Karpas-422 (cell line): ENCODE results near the gene TBX1. TPM values are rescaled to one million over a fixed set of nuclear protein-coding genes. Genes with fewer than 3 reads are reported as not detected.
"Not testable (repeated sequence)": the region's sequence is repeated elsewhere in the genome, so short reads cannot be mapped to it uniquely, and the experiment has no call there.

Source experiments
- DNase-seq: peaks from one replicate; pipeline ENCODE4 v3.0.0-alpha.2; 2015
- H2AFZ ChIP-seq: fragments of 200-600 bp; sonication (generic); 2 replicates; pipeline ENCODE4 v1.6.1; 2014; ENCODE audit warnings: antibody characterized with exemption, low read length, mixed read lengths
- H3K27ac ChIP-seq: fragments of 200-600 bp; sonication (generic); 2 replicates; pipeline ENCODE4 v1.5.1; 2014; ENCODE audit warnings: mild to moderate bottlenecking, low read length, moderate library complexity
- H3K27me3 ChIP-seq: fragments of 200-600 bp; sonication (generic); 2 replicates; pipeline ENCODE4 v1.6.1; 2014; ENCODE audit warnings: low read length, mixed read lengths
- H3K36me3 ChIP-seq: fragments of 200-600 bp; sonication (generic); 2 replicates; pipeline ENCODE4 v1.6.1; 2014; ENCODE audit warnings: low read length, mixed read lengths; ENCODE audit not compliant: insufficient read depth
- H3K4me1 ChIP-seq: fragments of 200-600 bp; sonication (generic); 2 replicates; pipeline ENCODE4 v1.6.1; 2014; ENCODE audit warnings: mild to moderate bottlenecking, low read length, mixed read lengths
- H3K4me2 ChIP-seq: fragments of 200-600 bp; sonication (generic); 2 replicates; pipeline ENCODE4 v1.6.1; 2014; ENCODE audit warnings: low read length, low read depth, mild to moderate bottlenecking; ENCODE audit not compliant: poor library complexity, severe bottlenecking
- H3K4me3 ChIP-seq: fragments of 200-600 bp; sonication (generic); 2 replicates; pipeline ENCODE4 v1.5.1; 2014; ENCODE audit warnings: mild to moderate bottlenecking, antibody characterized with exemption, low read length, mixed read lengths
- H3K79me2 ChIP-seq: fragments of 200-600 bp; sonication (generic); 2 replicates; pipeline ENCODE4 v1.6.1; 2014; ENCODE audit warnings: mild to moderate bottlenecking, low read length, mixed read lengths
- H3K9ac ChIP-seq: fragments of 200-600 bp; sonication (generic); 2 replicates; pipeline ENCODE4 v1.6.0; 2014; ENCODE audit warnings: low read length
- H3K9me2 ChIP-seq: fragments of 200-600 bp; sonication (generic), shearing (Covaris generic); replicated peaks from 2 replicates; pipeline ENCODE4 v1.6.0; 2014; ENCODE audit warnings: mild to moderate bottlenecking, low read length, moderate library complexity; ENCODE audit not compliant: insufficient read depth
- H3K9me3 ChIP-seq: fragments of 300-700, 200-600 bp; sonication (generic); 2 replicates; pipeline ENCODE4 v1.6.1; 2014; ENCODE audit warnings: low read length, mixed read lengths
- H4K20me1 ChIP-seq: fragments of 200-600 bp; sonication (generic); 2 replicates; pipeline ENCODE4 v1.6.1; 2014; ENCODE audit warnings: mild to moderate bottlenecking, antibody characterized with exemption, low read length, low read depth; ENCODE audit not compliant: insufficient read depth
- total RNA-seq: library from RNA; depleted of rRNA; stranded (reverse); fragments of >200 nt; shearing (Covaris generic); gene quantifications from 2 replicates; pipeline ENCODE4 v1.2.3, GENCODE V29; 2014; ENCODE audit warnings: low replicate concordance

The TBX1 gene
- total RNA-seq, 1 experiment from 2014 or later, result not detected

DNA sequence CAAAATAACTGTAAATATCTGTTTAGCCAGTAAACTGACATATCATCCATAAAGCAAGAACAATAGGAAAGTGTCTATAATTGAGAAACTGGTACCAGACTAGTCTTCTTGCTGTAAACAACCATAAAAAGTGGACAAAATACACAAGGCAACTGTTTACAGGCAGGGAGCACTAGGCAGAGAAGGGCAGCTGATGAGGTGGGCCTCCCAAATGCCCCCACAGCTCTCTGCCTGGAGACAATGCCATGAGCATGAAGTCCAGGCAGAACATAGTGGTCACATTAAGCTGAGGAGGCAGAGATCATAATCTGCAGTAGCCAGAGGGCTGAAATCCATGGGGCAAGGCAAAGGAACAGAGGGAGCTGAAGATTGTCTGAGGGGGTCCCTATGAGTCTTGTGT, 30.7 kb downstream of the TBX1 start:
- no peaks in the 10 kb centered on the region for H3K79me2 ChIP-seq
- no peak for DNase-seq
- no peak overlapping the region for H3K4me2 ChIP-seq
- no peak overlapping the region for H2AFZ ChIP-seq
- no peak overlapping the region for H3K27ac ChIP-seq
- H3K4me1 ChIP-seq, result no peaks in the 10 kb centered on the region
- H3K27me3 ChIP-seq, result no peaks in the 10 kb centered on the region
- no peaks in the 10 kb centered on the region for H4K20me1 ChIP-seq
- no peak overlapping the region for H3K4me3 ChIP-seq
- no peak overlapping the region for H3K9ac ChIP-seq
- H3K9me3 ChIP-seq, result no peaks in the 10 kb centered on the region
- no peaks in the 10 kb centered on the region for H3K36me3 ChIP-seq
- H3K9me2 ChIP-seq, result no peaks in the 10 kb centered on the region

DNA sequence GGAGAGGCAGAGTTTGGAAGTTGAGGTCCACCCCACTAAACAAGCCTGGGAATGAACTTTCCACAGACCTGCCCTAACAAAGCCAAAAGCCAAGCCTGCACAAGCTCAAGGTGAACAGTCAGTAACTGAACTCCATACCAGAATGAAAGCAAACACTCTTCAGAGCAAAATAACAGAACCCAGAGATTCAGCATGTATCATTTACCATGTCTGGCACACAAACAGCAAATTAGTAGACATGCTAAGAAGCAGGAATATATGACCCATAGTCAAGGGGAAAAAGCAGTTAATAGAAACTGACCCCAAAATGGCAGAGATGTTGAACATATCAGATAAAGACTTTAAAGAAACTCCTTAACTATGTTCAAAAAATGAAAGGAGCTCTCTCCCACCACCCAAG, 31.3 kb downstream of the TBX1 start:
- no peaks in the 10 kb centered on the region for H3K9me3 ChIP-seq
- H3K9ac ChIP-seq, result no peak overlapping the region
- no peak for DNase-seq
- H4K20me1 ChIP-seq, result no peaks in the 10 kb centered on the region
- H2AFZ ChIP-seq, result no peak overlapping the region
- no peak overlapping the region for H3K27ac ChIP-seq
- no peaks in the 10 kb centered on the region for H3K4me1 ChIP-seq
- no peaks in the 10 kb centered on the region for H3K79me2 ChIP-seq
- no peak overlapping the region for H3K4me2 ChIP-seq
- H3K9me2 ChIP-seq, result no peaks in the 10 kb centered on the region
- H3K4me3 ChIP-seq, result no peak overlapping the region
- H3K36me3 ChIP-seq, result no peaks in the 10 kb centered on the region
- H3K27me3 ChIP-seq, result no peaks in the 10 kb centered on the region

DNA sequence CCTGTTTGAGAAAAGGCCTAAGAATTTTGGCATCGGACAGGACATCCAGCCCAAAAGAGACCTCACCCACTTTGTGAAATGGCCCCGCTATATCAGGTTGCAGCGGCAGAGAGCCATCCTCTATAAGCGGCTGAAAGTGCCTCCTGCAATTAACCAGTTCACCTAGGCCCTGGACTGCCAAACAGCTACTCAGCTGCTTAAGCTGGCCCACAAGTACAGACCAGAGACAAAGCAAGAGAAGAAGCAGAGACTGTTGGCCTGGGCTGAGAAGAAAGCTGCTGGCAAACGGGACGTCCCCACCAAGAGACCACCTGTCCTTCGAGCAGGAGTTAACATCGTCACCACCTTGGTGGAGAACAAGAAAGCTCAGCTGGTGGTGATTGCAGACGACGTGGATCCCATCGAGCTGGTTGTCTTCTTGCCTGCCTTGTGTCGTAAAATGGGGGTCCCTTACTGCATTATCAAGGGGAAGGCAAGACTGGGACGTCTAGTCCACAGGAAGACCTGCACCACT, 31.9 kb downstream of the TBX1 start:
- not testable (repeated sequence) for H3K4me3 ChIP-seq, H3K9ac ChIP-seq, DNase-seq, H3K4me2 ChIP-seq, H3K4me1 ChIP-seq, H3K79me2 ChIP-seq, H3K27ac ChIP-seq, H3K27me3 ChIP-seq, H3K9me2 ChIP-seq, H4K20me1 ChIP-seq, H2AFZ ChIP-seq, H3K36me3 ChIP-seq, H3K9me3 ChIP-seq

DNA sequence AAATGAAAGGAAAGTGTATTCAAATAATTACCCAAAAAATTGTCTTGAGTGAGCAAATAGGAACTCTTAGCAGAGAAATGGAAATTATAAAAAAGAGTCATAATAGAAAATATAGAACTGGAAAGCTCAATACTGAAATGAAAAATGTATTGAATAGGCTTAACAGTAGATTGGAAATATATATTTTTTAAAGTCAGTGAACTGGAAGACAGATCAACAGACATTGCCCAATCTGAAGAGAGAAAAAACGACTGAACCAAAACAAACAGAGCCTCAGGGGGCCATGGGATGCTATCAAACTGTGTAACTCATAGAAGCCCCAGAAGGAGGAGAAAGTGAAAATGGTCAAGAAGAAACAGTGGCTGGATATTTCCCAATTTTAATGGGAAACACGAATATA, 32.6 kb downstream of the TBX1 start:
- Histone ChIP-seq H3K4me3 (no peak overlapping the region), H3K4me1 (no peaks in the 10 kb centered on the region), H4K20me1 (no peaks in the 10 kb centered on the region), H3K27ac (no peak overlapping the region), H3K4me2 (no peak overlapping the region), H3K9me3 (no peaks in the 10 kb centered on the region), H3K27me3 (no peaks in the 10 kb centered on the region), H3K9me2 (no peaks in the 10 kb centered on the region), H2AFZ (no peak overlapping the region), H3K36me3 (no peaks in the 10 kb centered on the region), H3K79me2 (no peaks in the 10 kb centered on the region), H3K9ac (no peak overlapping the region)
- DNase-seq, result no peak

DNA sequence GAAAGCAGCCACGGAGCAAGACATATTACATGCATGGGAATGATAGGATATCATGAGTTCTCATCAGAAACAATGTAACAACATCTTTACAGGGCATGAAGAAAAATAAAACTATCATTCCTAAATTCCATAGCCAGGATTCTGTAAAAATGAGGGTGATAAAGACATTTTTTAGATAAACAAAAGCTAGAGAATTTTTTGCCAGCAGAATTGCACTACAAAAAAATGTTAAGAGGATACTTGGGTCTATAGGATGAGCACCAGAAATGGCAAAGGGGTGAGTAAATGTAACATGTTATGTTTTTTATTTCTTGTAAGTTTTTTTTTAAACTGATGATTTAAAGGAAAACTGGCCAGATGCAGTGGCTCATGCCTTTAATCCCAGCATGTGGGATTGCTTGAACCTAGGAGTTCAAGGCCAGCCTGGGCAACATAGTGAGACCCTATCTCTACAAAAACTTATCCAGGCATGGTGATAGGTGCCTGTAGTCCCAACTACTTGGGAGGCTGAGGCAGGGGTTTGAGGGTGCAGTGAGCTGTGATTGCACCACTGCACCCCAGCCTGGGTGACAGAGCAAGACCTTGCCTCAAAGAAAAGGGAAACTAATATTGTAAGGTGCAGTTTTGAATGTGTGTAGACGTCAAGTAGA, 33.2 kb downstream of the TBX1 start:
- Histone ChIP-seq H3K27me3 (no peaks in the 10 kb centered on the region), H3K4me2 (no peak overlapping the region), H3K9ac (no peak overlapping the region), H3K9me2 (no peaks in the 10 kb centered on the region), H4K20me1 (no peaks in the 10 kb centered on the region), H3K4me1 (no peaks in the 10 kb centered on the region), H3K36me3 (no peaks in the 10 kb centered on the region), H2AFZ (no peak overlapping the region), H3K79me2 (no peaks in the 10 kb centered on the region), H3K4me3 (no peak overlapping the region), H3K27ac (no peak overlapping the region), H3K9me3 (no peaks in the 10 kb centered on the region)
- no peak for DNase-seq

DNA sequence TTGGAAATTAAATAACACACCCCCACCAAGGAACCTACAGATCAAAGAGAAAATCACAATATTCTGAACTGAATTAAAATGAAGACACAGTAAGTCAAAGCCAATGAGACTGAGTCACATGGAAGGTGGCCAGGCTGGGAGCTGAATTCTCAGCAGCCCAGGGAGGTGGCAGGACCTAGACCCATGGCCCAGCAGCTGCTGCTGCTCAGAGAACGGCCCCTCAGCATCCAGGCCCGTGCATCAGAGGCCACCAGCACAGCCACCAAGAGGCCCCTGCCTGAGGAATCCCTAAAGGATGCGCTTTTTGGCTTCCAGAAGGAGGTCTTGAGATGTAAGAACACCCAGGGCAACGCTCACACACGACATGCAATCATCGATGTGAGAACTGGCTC, 35.0 kb downstream of the TBX1 start:
- H3K9me2 ChIP-seq, result no peaks in the 10 kb centered on the region
- H3K4me1 ChIP-seq, result no peaks in the 10 kb centered on the region
- H3K9me3 ChIP-seq, result no peaks in the 10 kb centered on the region
- H3K36me3 ChIP-seq, result no peaks in the 10 kb centered on the region
- H4K20me1 ChIP-seq, result no peaks in the 10 kb centered on the region
- H3K79me2 ChIP-seq, result no peaks in the 10 kb centered on the region
- no peak overlapping the region for H3K9ac ChIP-seq
- H2AFZ ChIP-seq, result no peak overlapping the region
- H3K27ac ChIP-seq, result no peak overlapping the region
- H3K27me3 ChIP-seq, result no peaks in the 10 kb centered on the region
- no peak overlapping the region for H3K4me2 ChIP-seq
- no peak overlapping the region for H3K4me3 ChIP-seq
- DNase-seq, result no peak

DNA sequence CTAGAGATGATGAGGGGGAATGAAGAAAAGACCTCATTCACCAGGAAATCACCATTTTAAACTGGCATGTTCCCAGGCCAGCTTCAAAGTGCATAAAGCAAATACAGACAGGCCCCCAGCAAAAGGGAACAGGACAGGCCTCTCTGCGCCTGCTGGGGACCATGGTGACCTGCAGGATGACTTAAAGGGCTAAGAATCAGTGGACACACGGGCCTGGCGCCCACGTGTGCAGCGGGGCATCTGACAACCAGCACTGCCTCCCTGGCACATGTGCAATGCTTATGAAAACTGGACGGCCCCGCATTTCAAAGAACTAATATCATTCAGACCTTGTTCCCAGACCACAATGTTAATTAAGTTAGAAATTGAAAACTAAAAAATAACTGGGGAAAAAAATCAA, 35.6 kb downstream of the TBX1 start:
- no peaks in the 10 kb centered on the region for H4K20me1 ChIP-seq
- H3K4me1 ChIP-seq, result no peaks in the 10 kb centered on the region
- no peak overlapping the region for H3K4me2 ChIP-seq
- H3K4me3 ChIP-seq, result no peak overlapping the region
- no peak overlapping the region for H3K9ac ChIP-seq
- H2AFZ ChIP-seq, result no peak overlapping the region
- no peaks in the 10 kb centered on the region for H3K36me3 ChIP-seq
- H3K9me2 ChIP-seq, result no peaks in the 10 kb centered on the region
- no peaks in the 10 kb centered on the region for H3K79me2 ChIP-seq
- no peak for DNase-seq
- H3K9me3 ChIP-seq, result no peaks in the 10 kb centered on the region
- no peak overlapping the region for H3K27ac ChIP-seq
- no peaks in the 10 kb centered on the region for H3K27me3 ChIP-seq

DNA sequence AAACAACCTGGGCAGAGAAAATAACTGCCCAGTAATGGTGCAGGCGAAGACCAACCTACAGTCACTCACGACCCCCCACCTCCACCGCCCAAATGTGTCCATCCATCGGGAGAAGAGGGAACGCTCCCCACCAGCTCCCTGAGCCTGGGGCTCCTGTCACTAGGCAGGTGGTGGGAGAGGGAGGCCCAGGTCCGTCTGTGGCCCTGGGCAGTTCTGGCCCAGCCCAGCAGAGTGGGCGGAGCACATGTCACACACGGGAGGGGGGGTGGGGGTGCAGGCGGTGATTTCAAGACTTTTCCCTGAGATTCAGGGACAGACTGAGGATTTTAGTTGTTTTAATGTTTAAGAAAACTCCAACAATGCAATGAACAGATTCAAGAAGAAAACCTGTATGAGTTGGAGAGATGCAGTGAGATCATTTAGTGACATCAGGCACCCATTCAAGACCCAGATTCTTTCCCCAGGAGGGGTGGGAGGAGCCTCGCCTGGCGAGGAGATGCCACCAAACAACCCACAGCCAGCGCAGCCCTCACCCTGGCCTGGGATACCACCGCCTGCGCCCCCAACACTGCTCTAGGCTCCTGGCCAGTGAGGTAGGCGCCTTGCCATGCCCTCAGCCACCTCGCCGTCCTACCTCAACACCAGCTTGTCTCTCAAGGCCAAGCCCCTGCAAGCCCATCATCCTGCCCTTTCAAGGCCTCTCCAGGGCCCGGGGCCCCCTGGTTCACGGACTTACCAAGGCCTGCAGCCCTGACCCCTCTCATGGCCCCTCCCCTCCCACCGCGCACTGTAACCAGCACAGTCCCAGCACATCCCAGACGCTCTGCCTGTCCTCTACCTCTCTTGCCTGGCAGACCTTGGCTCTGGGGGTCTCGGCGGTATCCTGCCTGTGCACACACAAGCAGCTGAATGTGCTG, 36.8 kb downstream of the TBX1 start:
- H3K4me1 ChIP-seq, result no peaks in the 10 kb centered on the region
- H3K4me2 ChIP-seq, result no peak overlapping the region
- no peaks in the 10 kb centered on the region for H4K20me1 ChIP-seq
- H3K9me3 ChIP-seq, result no peaks in the 10 kb centered on the region
- H3K9ac ChIP-seq, result no peak overlapping the region
- no peak overlapping the region for H3K4me3 ChIP-seq
- no peak overlapping the region for H2AFZ ChIP-seq
- H3K27ac ChIP-seq, result no peak overlapping the region
- DNase-seq, result no peak
- no peaks in the 10 kb centered on the region for H3K79me2 ChIP-seq
- H3K9me2 ChIP-seq, result no peaks in the 10 kb centered on the region
- H3K36me3 ChIP-seq, result no peaks in the 10 kb centered on the region
- H3K27me3 ChIP-seq, result no peaks in the 10 kb centered on the region
